Neutrophil (primary cell): ENCODE measurements around the gene AKNAD1.
A peak's percentile ranks its signal among the peaks of the same experiment; 100 is the strongest.

Source experiments
- H3K27ac ChIP-seq: fragments of 200-600 bp; sonication (generic); 2 replicates; pipeline ENCODE4 v1.5.1; 2016; ENCODE audit warnings: mild to moderate bottlenecking, moderate library complexity
- H3K27me3 ChIP-seq: fragments of 200-600 bp; sonication (generic); 2 replicates; pipeline ENCODE4 v1.6.0; 2016; ENCODE audit warnings: mild to moderate bottlenecking
- H3K36me3 ChIP-seq: fragments of 200-600 bp; sonication (generic); 2 replicates; pipeline ENCODE4 v1.5.1; 2017
- H3K4me1 ChIP-seq, 2 experiments: fragments of 200-600 bp in 1 of 2; sonication (generic) in 1 of 2; 1 replicate in 1 of 2; 2 replicates in 1 of 2; pipeline versions ENCODE4 v1.5.1 to v1.6.1; 2013 to 2016; ENCODE audit warnings: low read depth in 1 of 2, low read length in 1 of 2, mild to moderate bottlenecking in 1 of 2, moderate library complexity in 1 of 2; ENCODE audit not compliant: control insufficient read depth in 1 of 2, insufficient read depth in 1 of 2
- H3K4me3 ChIP-seq, 2 experiments: fragments of 200-600 bp in 1 of 2; sonication (generic) in 1 of 2; 1 replicate in 1 of 2; 2 replicates in 1 of 2; pipeline ENCODE4 v1.5.1; 2013 to 2016; ENCODE audit warnings: low read depth in 1 of 2, low read length in 1 of 2, mild to moderate bottlenecking in 1 of 2, moderate library complexity in 1 of 2
- H3K9me3 ChIP-seq: fragments of 200-600 bp; sonication (generic); 2 replicates; pipeline ENCODE4 v1.5.1; 2016
- TF ChIP-seq, protein P1 (sequence below): fragments of 200-600 bp; sonication (generic); IDR thresholded peaks from 2 replicates; pipeline ENCODE4 v1.5.1; 2016; ENCODE audit warnings: antibody characterized with exemption

AKNAD1 gene, protein sequence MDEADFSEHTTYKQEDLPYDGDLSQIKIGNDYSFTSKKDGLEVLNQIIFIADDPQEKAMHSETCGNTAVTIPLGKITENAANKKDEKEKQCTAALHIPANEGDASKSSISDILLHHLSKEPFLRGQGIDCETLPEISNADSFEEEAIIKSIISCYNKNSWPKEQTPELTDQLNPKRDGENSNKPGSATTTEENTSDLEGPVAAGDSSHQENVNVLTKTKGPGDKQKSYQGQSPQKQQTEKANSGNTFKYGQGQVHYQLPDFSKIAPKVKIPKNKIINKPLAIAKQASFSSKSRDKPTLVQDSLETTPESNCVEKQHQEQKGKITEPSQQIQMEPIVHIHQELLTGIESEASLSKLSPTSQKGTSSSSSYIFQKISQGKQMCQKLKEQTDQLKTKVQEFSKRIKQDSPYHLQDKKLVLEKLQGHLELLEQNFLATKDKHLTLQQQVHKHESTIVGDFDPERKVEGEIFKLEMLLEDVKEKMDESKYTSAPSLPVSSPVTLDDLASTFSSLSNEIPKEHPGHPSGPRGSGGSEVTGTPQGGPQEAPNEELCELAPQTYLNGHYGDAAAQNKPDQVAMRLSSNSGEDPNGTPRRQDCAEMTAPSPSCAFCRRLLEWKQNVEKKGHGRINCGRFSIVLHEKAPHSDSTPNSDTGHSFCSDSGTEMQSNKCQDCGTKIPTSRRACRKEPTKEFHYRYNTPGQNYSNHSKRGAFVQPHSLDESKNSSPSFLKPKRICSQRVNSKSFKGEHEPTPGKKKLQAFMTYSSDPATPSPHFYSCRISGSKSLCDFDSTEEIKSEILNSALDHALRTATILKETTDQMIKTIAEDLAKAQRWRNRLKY

DNA sequence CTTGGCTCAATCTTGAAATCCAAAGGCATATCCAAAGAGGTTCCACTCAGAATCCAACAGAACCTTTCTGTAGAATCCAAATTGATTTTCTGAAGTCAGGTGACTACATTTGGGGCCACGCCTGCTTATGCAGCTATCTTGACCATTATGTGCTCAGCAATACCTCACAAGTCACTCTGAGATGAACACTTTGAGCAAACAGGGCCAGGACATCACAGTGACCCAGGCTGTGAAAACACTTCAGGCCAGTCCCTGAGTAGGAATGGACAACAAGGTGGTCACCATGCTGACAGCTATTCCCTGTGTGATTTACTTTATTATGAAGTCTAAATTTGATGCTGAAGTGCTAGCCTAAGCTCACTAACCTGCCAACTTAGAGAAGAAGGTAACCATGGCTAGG lies at the start of gene AKNAD1:
Gene AKNAD1, minus strand, starts transcription at position 101 of the 400 bp plus-strand sequence. CDS start 4,430 bp downstream, outside the sequence.
- H3K27ac ChIP-seq = no peak within 1 kb of the TSS
- TF ChIP-seq, protein P1, sequence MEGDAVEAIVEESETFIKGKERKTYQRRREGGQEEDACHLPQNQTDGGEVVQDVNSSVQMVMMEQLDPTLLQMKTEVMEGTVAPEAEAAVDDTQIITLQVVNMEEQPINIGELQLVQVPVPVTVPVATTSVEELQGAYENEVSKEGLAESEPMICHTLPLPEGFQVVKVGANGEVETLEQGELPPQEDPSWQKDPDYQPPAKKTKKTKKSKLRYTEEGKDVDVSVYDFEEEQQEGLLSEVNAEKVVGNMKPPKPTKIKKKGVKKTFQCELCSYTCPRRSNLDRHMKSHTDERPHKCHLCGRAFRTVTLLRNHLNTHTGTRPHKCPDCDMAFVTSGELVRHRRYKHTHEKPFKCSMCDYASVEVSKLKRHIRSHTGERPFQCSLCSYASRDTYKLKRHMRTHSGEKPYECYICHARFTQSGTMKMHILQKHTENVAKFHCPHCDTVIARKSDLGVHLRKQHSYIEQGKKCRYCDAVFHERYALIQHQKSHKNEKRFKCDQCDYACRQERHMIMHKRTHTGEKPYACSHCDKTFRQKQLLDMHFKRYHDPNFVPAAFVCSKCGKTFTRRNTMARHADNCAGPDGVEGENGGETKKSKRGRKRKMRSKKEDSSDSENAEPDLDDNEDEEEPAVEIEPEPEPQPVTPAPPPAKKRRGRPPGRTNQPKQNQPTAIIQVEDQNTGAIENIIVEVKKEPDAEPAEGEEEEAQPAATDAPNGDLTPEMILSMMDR = no peak
- no peak within 1 kb of the TSS for H3K4me3 ChIP-seq
- peaks cover 16 to 21% of the 10 kb centered on the region in 2 experiments for H3K4me1 ChIP-seq
- H3K27me3 ChIP-seq = no peaks in the 10 kb centered on the region
- no peaks in the 10 kb centered on the region for H3K9me3 ChIP-seq
- no peaks in the 10 kb centered on the region for H3K36me3 ChIP-seq

DNA sequence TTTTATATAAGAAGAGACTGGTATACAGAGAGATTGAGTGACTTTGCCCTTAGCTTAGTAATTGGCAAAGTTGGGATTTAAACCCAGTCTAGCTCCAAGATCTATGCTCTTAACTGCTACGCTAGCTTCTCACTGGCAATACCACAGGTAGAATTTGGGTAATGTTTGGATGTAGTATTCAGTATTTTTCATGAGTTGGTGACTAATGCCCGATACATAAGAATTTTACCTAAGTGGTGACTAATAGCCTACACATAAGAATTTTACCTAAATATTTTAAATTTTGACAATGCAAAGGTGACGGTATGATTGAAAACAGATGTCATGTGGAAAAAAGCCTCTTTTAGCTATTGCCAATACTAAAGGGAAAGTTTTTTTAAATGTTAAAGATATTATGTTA lies 44.2 kb upstream of the AKNAD1 start:
- Histone ChIP-seq H3K9me3 (no peaks in the 10 kb centered on the region), H3K36me3 (peaks cover 47% of the 10 kb centered on the region), H3K4me1 (peaks cover 1 to 7% of the 10 kb centered on the region in 2 experiments), H3K4me3 (no peak overlapping the region), H3K27me3 (no peaks in the 10 kb centered on the region), H3K27ac (no peak overlapping the region)
- TF ChIP-seq, protein P1 = no peak

DNA sequence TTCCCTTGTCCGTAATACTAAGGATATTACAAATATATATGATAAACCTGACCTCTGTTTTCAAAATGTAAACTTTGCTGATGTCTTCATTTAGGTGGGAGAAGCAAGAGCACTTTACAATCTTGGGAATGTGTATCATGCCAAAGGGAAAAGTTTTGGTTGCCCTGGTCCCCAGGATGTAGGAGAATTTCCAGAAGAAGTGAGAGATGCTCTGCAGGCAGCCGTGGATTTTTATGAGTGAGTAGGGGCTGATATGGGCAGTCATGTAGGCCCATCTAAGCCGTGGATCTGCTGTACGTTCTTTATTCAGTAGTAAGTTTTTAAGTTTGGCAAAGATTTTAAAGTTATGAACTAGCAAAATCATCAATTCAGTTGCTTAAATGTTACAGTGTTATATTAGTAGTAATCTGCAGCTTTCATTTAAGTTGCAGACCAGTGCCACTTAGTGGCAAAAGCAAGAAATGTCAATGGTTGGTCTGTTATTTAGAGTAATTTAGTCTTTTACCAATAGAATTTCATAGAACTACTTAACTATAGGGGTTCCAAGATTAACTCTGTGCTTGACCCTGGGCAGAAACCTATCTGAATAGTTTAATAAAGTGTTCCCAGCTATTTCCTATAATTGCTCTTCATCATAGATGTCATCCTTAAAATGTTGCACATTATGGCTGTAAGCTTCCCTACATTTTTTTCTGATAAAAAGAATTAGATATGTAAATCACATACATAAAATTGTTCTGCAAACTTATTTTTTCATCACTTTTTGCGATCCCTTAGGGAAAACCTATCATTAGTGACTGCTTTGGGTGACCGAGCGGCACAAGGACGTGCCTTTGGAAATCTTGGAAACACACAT lies 41.2 kb upstream of the AKNAD1 start:
- Histone ChIP-seq H3K4me1 (peaks cover 4 to 12% of the 10 kb centered on the region in 2 experiments), H3K9me3 (no peaks in the 10 kb centered on the region), H3K27ac (no peak overlapping the region), H3K36me3 (peaks cover 29% of the 10 kb centered on the region), H3K4me3 (no peak overlapping the region), H3K27me3 (no peaks in the 10 kb centered on the region)
- TF ChIP-seq, protein P1 = peak; percentile 77

DNA sequence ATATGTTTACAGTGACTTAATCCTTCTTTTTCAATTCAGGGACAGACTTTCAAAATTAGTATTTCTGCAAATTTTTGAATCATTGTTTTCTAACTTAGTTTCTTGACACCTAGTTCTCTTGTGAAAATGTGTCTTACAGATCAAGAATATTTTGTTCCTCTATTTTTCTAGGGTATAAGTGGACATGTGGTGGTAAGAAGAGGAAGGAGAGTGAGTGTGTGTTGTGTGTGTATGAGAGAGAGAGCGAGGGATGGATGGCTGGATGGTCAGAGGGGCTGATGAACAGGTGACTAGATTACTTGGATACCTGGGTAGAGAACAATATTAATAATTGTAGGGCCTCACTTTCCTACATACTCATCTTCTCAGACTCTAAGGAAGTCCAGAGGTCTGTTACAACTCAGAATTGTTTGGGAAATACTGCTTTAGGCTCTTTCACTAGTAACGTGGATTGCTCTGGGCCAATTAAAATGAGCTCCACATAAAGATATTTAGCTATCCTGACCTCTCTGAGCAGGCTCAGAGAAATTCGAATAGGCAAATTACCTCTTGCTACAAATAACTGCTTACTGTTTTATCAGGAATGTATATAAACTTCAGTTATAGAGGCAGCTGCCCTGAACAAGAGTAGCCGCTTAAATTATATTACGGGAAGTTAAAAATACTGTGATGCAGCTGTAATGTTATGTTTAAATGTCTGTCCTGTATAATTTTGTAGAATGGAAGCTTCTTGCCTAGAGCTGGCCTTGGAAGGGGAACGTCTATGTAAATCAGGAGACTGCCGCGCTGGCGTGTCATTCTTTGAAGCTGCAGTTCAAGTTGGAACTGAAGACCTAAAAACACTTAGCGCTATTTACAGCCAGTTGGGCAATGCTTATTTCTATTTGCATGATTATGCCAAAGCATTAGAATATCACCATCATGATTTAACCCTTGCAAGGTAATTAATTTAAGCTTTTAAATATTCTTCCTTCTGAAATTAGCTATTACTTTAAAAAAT lies 39.6 kb upstream of the AKNAD1 start:
- Histone ChIP-seq H3K27me3 (no peaks in the 10 kb centered on the region), H3K4me1 (peaks cover 4 to 12% of the 10 kb centered on the region in 2 experiments), H3K4me3 (no peak overlapping the region), H3K36me3 (peaks cover 13% of the 10 kb centered on the region), H3K9me3 (no peaks in the 10 kb centered on the region), H3K27ac (peak overlapping the region; percentile 63)
- TF ChIP-seq, protein P1 = no peak
